B cell (primary cell): ENCODE measurements around the gene CAMTA1. TPM values are rescaled to one million over a fixed set of nuclear protein-coding genes. Genes with fewer than 3 reads are reported as not detected.

Source experiments
- ATAC-seq: fragments of 200-7000 bp; cut with Tn5 transposase; one replicate; pipeline ENCODE4 v1.10.0; 2021; ENCODE audit warnings: low read depth, mild to moderate bottlenecking, moderate number of reproducible peaks, moderate library complexity
- CTCF ChIA-PET: fragments of 350-600 bp; sonication (Branson Sonifier 250); formaldehyde crosslinking; loops from one replicate; lab custom pipeline; 2021; ENCODE audit warnings: antibody characterized with exemption, inconsistent platforms; lab: Charles Lee
- POLR2A ChIA-PET: fragments of 350-600 bp; sonication (Branson Sonifier 250); formaldehyde crosslinking; loops from one replicate; lab custom pipeline; 2021; ENCODE audit warnings: antibody characterized with exemption; lab: Charles Lee
- DNase-seq: peaks from one replicate; pipeline ENCODE4 v3.0.0; 2013
- H2AFZ ChIP-seq: 2 replicates; pipeline ENCODE4 v1.6.1; 2012; ENCODE audit warnings: mild to moderate bottlenecking, low read depth, low read length; ENCODE audit not compliant: insufficient read depth, poor library complexity, severe bottlenecking
- H3K27ac ChIP-seq, 2 donors: 1 replicate in 1 of 2; 2 replicates in 1 of 2; pipeline ENCODE4 v1.5.1; 2012 to 2013; ENCODE audit warnings: low read length in 2 of 2, mild to moderate bottlenecking in 2 of 2, moderate library complexity in 1 of 2
- H3K27me3 ChIP-seq, 4 experiments: fragments of 200-600 bp in 1 of 4; sonication (generic) in 1 of 4; replicated peaks in 1 of 4; 1 replicate in 2 of 4; 2 replicates in 2 of 4; pipeline versions ENCODE4 v1.6.1 to v1.7.0; 2013 to 2016; ENCODE audit warnings: low read length in 3 of 4, mild to moderate bottlenecking in 2 of 4, mixed read lengths in 1 of 4, moderate library complexity in 1 of 4; ENCODE audit not compliant: insufficient read depth in 4 of 4, control insufficient read depth in 3 of 4; ENCODE audit errors: control extremely low read depth in 1 of 4
- H3K36me3 ChIP-seq, 2 experiments: replicated peaks in 1 of 2; 1 replicate in 1 of 2; 2 replicates in 1 of 2; pipeline versions ENCODE4 v1.6.1 to v1.7.1; 2013; ENCODE audit warnings: low read length in 1 of 2; ENCODE audit not compliant: insufficient read depth in 2 of 2, control insufficient read depth in 1 of 2; ENCODE audit errors: control extremely low read depth in 1 of 2, extremely low read depth in 1 of 2
- H3K4me1 ChIP-seq, 2 donors: fragments of 200-600 bp in 1 of 2; sonication (generic) in 1 of 2; 1 replicate in 1 of 2; 2 replicates in 1 of 2; pipeline versions ENCODE4 v1.5.1 to v1.6.1; 2013 to 2017; ENCODE audit warnings: low read length in 2 of 2; ENCODE audit not compliant: control insufficient read depth in 2 of 2, insufficient read depth in 2 of 2
- H3K4me2 ChIP-seq: replicated peaks from 2 replicates; pipeline ENCODE3; 2012; ENCODE audit warnings: mild to moderate bottlenecking, low read depth, low read length; ENCODE audit not compliant: poor library complexity, severe bottlenecking
- H3K4me3 ChIP-seq, 5 experiments: fragments of 200-600 bp in 1 of 5; sonication (generic) in 1 of 5; 1 replicate in 3 of 5; 2 replicates in 2 of 5; pipeline versions ENCODE4 v1.5.1 to v1.7.0; 2011 to 2016; ENCODE audit warnings: low read length in 4 of 5, mild to moderate bottlenecking in 4 of 5, low read depth in 2 of 5, control low read depth in 1 of 5, moderate library complexity in 1 of 5; ENCODE audit not compliant: insufficient read depth in 1 of 5; ENCODE audit errors: control extremely low read depth in 1 of 5, extremely low read depth in 1 of 5
- H3K79me2 ChIP-seq: fragments of 200-600 bp; sonication (generic); one replicate; pipeline ENCODE4 v1.6.0; 2016; ENCODE audit warnings: low read length; ENCODE audit not compliant: control insufficient read depth, insufficient read depth
- H3K9ac ChIP-seq: fragments of 200-600 bp; sonication (generic); 2 replicates; pipeline ENCODE4 v1.6.1; 2017; ENCODE audit warnings: mild to moderate bottlenecking, low read length, moderate library complexity
- H3K9me3 ChIP-seq, 3 donors: one replicate each; pipeline versions ENCODE4 v1.6.1 to v1.7.1; 2013; ENCODE audit warnings: low read length in 2 of 3; ENCODE audit not compliant: control insufficient read depth in 2 of 3, insufficient read depth in 1 of 3; ENCODE audit errors: control extremely low read depth in 1 of 3
- H4K20me1 ChIP-seq: 2 replicates; pipeline ENCODE4 v1.6.0; 2012; ENCODE audit warnings: mild to moderate bottlenecking, low read length; ENCODE audit not compliant: insufficient read depth, control insufficient read depth, poor library complexity, severe bottlenecking
- H3K27ac Mint-ChIP-seq: one replicate; pipeline ENCODE4 v1.8.0; 2021; ENCODE audit warnings: mixed read lengths
- H3K27me3 Mint-ChIP-seq: one replicate; pipeline ENCODE4 v1.8.0; 2021; ENCODE audit warnings: mixed read lengths
- H3K4me1 Mint-ChIP-seq: one replicate; pipeline ENCODE4 v1.8.0; 2021; ENCODE audit warnings: mixed read lengths
- H3K4me3 Mint-ChIP-seq: one replicate; pipeline ENCODE4 v1.8.0; 2021; ENCODE audit warnings: mixed read lengths
- H3K9me3 Mint-ChIP-seq: one replicate; pipeline ENCODE4 v1.8.0; 2022; ENCODE audit warnings: mixed read lengths; ENCODE audit not compliant: insufficient read depth
- EZH2 ChIP-seq: IDR thresholded peaks from 2 replicates; pipeline ENCODE4 v1.6.1; 2012; ENCODE audit warnings: borderline replicate concordance, low read depth, mild to moderate bottlenecking, moderate library complexity, low read length; ENCODE audit not compliant: insufficient read depth, poor library complexity, severe bottlenecking
- WGBS: methylation state at CpG from one replicate; pipeline ENCODE4 v1.1.5; 2013; ENCODE audit warnings: missing lambda C conversion rate; ENCODE audit not compliant: insufficient coverage; 5-methylcytosine and 5-hydroxymethylcytosine counted together
- intact Hi-C: fragments of 100-400 bp; cut with micrococcal nuclease; formaldehyde crosslinking; loops from one replicate; pipeline ENCODE4 v1.10.0; 2022
- polyA plus RNA-seq: library from polyadenylated mRNA; depleted of rRNA; stranded (reverse); fragments of >200 nt; gene quantifications from 2 replicates; pipeline ENCODE4 v1.2.3, GENCODE V29; 2012
- total RNA-seq, 2 donors: library from RNA; stranded (reverse); fragments of 120-200 nt in 1 of 2; gene quantifications; 1 replicate in 1 of 2; 2 replicates in 1 of 2; pipeline versions ENCODE4 v1.2.3 to v1.2.4, GENCODE V29; 2013 to 2022
- TF ChIP-seq, protein P1 (sequence below): fragments of 200-600 bp; IDR thresholded peaks from one replicate; pipeline ENCODE4 v1.8.0; 2022; ENCODE audit warnings: antibody characterized with exemption, mild to moderate bottlenecking

Gene CAMTA1
- total and polyA plus RNA-seq, 2 donors (not counting 1 experiment from before 2014, with no cell fraction given), result 42.2 to 45.7 TPM

DNA sequence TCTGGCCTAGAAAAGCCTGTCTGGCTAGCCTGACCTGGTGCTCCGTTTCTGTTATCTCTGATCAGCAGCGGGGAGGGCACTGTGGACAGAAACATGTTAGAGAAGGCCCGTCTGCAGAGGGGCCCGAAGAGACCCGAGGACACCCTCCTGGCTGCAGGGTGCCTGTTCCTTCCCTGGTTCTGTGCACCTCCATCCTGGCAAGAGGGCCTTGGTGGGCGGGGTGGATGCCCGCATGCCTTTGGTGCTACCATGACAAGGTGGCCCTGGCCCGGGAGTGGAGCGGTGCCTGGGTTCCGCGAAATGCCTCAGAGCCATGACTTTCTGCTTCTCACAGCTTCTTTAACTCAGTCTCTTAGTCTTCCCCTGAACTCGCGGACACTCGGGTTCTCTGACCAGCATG is 233.6 kb downstream of the CAMTA1 start:
- Histone ChIP-seq H3K27ac (no peak overlapping the region), H3K4me1 (no peaks in the 10 kb centered on the region), H2AFZ (no peak overlapping the region), H3K4me3 (no peak overlapping the region), H3K9me3 (no peaks in the 10 kb centered on the region), H3K27me3 (no peaks in the 10 kb centered on the region), H3K79me2 (no peaks in the 10 kb centered on the region), H4K20me1 (no peaks in the 10 kb centered on the region), H3K36me3 (no peaks in the 10 kb centered on the region), H3K4me2 (no peak overlapping the region), H3K9ac (no peak overlapping the region)
- intact Hi-C loops, result no loop called here
- Mint-ChIP-seq H3K27ac (no peak overlapping the region), H3K4me1 (no peaks in the 10 kb centered on the region), H3K27me3 (peaks cover 18% of the 10 kb centered on the region), H3K4me3 (no peak overlapping the region), H3K9me3 (no peaks in the 10 kb centered on the region)
- 94% methylated on average over 14 of the region's 14 CpGs for WGBS
- ChIA-PET CTCF (no interaction called here), POLR2A (no interaction called here)
- DNase-seq, result no peak
- ATAC-seq, result no peak
- TF ChIP-seq EZH2, result no peak

DNA sequence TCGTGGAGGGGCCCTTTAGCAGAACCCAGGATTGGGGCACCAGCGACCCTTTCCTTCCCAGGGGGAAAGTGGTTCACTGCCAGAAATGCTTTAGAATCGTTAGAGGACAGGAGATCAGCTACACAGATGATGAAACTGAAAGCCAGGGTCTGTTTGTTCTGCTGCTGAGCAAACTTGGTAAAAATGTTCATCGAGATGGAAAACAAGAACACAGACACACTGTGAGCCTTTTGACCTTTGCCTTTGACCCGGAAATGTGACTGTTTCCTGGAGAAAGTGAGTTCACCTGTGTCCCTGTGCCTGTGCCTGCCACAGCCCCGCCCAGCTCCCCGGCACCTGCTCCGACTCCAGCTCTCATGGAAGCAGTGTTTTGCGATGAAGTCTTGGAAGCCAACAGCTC is 234.3 kb downstream of the CAMTA1 start:
- Histone ChIP-seq H2AFZ (no peak overlapping the region), H3K9me3 (no peaks in the 10 kb centered on the region), H3K9ac (no peak overlapping the region), H4K20me1 (no peaks in the 10 kb centered on the region), H3K79me2 (no peaks in the 10 kb centered on the region), H3K4me3 (no peak overlapping the region), H3K4me2 (no peak overlapping the region), H3K27me3 (no peaks in the 10 kb centered on the region), H3K27ac (no peak overlapping the region), H3K4me1 (no peaks in the 10 kb centered on the region), H3K36me3 (no peaks in the 10 kb centered on the region)
- H3K4me3 Mint-ChIP-seq, result no peak overlapping the region
- no peaks in the 10 kb centered on the region for H3K9me3 Mint-ChIP-seq
- intact Hi-C loops, result no loop called here
- DNase-seq (no peak), ATAC-seq (no peak)
- no peaks in the 10 kb centered on the region for H3K4me1 Mint-ChIP-seq
- peaks cover 18% of the 10 kb centered on the region for H3K27me3 Mint-ChIP-seq
- 53% methylated on average over 6 of the region's 9 CpGs for WGBS
- ChIA-PET CTCF (no interaction called here), POLR2A (no interaction called here)
- H3K27ac Mint-ChIP-seq, result no peak overlapping the region
- TF ChIP-seq, protein P1, sequence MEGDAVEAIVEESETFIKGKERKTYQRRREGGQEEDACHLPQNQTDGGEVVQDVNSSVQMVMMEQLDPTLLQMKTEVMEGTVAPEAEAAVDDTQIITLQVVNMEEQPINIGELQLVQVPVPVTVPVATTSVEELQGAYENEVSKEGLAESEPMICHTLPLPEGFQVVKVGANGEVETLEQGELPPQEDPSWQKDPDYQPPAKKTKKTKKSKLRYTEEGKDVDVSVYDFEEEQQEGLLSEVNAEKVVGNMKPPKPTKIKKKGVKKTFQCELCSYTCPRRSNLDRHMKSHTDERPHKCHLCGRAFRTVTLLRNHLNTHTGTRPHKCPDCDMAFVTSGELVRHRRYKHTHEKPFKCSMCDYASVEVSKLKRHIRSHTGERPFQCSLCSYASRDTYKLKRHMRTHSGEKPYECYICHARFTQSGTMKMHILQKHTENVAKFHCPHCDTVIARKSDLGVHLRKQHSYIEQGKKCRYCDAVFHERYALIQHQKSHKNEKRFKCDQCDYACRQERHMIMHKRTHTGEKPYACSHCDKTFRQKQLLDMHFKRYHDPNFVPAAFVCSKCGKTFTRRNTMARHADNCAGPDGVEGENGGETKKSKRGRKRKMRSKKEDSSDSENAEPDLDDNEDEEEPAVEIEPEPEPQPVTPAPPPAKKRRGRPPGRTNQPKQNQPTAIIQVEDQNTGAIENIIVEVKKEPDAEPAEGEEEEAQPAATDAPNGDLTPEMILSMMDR, result no peak
- no peak for TF ChIP-seq EZH2
